Body of pancreas (tissue), 4 donors: ENCODE data around the gene GNL3. TPM values are rescaled to one million over a fixed set of nuclear protein-coding genes. Genes with fewer than 3 reads are reported as not detected.

Experiments used
- ATAC-seq: fragments of 150-250 bp; one replicate; pipeline ENCODE4 v1.9.1; 2016
- DNase-seq, 4 donors: peaks; one replicate each; pipeline ENCODE4 v3.0.0-alpha.2; 2019
- H3K27ac ChIP-seq, 4 donors: fragments of 200-600 bp; sonication (generic); 1 replicate in 3 of 4; 2 replicates in 1 of 4; pipeline versions ENCODE4 v1.5.1 to v1.6.1; 2016 to 2019; ENCODE audit warnings: mild to moderate bottlenecking in 1 of 4, mixed read lengths in 1 of 4, moderate library complexity in 1 of 4
- H3K27me3 ChIP-seq, 2 donors: fragments of 200-600 bp; sonication (generic); one replicate each; pipeline ENCODE4 v1.6.0; 2016; ENCODE audit warnings: mild to moderate bottlenecking in 1 of 2
- H3K36me3 ChIP-seq, 2 donors: fragments of 200-600 bp; sonication (generic); replicated peaks in 1 of 2; 2 replicates each; pipeline ENCODE4 v1.5.1; 2016; ENCODE audit warnings: low read depth in 2 of 2; ENCODE audit not compliant: insufficient read depth in 1 of 2
- H3K4me1 ChIP-seq: fragments of 200-600 bp; sonication (generic); one replicate; pipeline ENCODE4 v1.6.0; 2016
- H3K4me3 ChIP-seq, 2 donors: fragments of 200-600 bp; sonication (generic); 1 replicate in 1 of 2; 2 replicates in 1 of 2; pipeline ENCODE4 v1.5.1; 2016 to 2019
- H3K9me3 ChIP-seq, 3 donors: fragments of 200-600 bp; sonication (generic); 1 replicate in 2 of 3; 2 replicates in 1 of 3; pipeline ENCODE4 v1.5.1; 2016
- POLR2A ChIP-seq, 3 donors: fragments of 450-650 bp; IDR thresholded peaks; one replicate each; pipeline ENCODE4 v1.6.1; 2016; ENCODE audit warnings: antibody characterized with exemption in 3 of 3, mild to moderate bottlenecking in 2 of 3
- WGBS, 2 donors: methylation state at CpG; one replicate each; pipeline ENCODE4 v1.1.5; 2017; 5-methylcytosine and 5-hydroxymethylcytosine counted together
- intact Hi-C: fragments of 100-400 bp; cut with DNase I; formaldehyde crosslinking; loops from one replicate; pipeline ENCODE4 v1.15.1; 2023
- total RNA-seq, 2 donors: library from RNA; depleted of rRNA; stranded (reverse); fragments of >200 nt; gene quantifications; one replicate each; pipeline ENCODE4 v1.1.0, GENCODE V29; 2016
- TF ChIP-seq, protein P1 (sequence below), 7 experiments: fragments of 450-650 bp in 4 of 7; fragments of 200-600 bp in 3 of 7; sonication (generic) in 3 of 7; IDR thresholded peaks; one replicate each; pipeline ENCODE4 v1.5.1; 2016 to 2019; ENCODE audit warnings: antibody characterized with exemption in 7 of 7

The GNL3 gene
- total RNA-seq, 2 donors from 2014 or later = 46.2 to 122 TPM

DNA sequence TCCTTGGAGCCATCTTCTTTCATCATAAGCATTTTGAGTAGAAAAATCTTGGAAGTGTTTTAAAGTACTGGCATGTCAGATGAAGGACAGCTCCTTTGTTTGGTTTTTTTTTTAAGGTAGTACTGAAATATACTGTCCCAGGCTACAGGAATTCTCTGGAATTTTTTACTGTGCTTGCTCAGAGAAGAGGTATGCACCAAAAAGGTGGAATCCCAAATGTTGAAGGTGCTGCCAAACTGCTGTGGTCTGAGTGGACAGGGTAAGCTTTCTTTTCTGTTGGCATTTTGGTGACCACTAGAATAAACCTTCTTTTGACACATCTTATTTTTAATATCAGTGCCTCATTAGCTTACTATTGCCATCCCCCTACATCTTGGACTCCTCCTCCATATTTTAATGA, 7.2 kb downstream of the GNL3 start:
- no peak for DNase-seq
- Histone ChIP-seq H3K36me3 (peaks cover 28 to 52% of the 10 kb centered on the region in 2 donors), H3K27ac (no peak overlapping the region), H3K4me3 (no peak overlapping the region), H3K4me1 (peaks cover 21% of the 10 kb centered on the region), H3K9me3 (no peaks in the 10 kb centered on the region), H3K27me3 (no peaks in the 10 kb centered on the region)
- no peak for ATAC-seq
- TF ChIP-seq, protein P1, sequence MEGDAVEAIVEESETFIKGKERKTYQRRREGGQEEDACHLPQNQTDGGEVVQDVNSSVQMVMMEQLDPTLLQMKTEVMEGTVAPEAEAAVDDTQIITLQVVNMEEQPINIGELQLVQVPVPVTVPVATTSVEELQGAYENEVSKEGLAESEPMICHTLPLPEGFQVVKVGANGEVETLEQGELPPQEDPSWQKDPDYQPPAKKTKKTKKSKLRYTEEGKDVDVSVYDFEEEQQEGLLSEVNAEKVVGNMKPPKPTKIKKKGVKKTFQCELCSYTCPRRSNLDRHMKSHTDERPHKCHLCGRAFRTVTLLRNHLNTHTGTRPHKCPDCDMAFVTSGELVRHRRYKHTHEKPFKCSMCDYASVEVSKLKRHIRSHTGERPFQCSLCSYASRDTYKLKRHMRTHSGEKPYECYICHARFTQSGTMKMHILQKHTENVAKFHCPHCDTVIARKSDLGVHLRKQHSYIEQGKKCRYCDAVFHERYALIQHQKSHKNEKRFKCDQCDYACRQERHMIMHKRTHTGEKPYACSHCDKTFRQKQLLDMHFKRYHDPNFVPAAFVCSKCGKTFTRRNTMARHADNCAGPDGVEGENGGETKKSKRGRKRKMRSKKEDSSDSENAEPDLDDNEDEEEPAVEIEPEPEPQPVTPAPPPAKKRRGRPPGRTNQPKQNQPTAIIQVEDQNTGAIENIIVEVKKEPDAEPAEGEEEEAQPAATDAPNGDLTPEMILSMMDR (IDR thresholded peaks at IDR 0.05) = no peak
- no peak for TF ChIP-seq POLR2A (IDR thresholded peaks at IDR 0.05)
- intact Hi-C loops = no loop called here

DNA sequence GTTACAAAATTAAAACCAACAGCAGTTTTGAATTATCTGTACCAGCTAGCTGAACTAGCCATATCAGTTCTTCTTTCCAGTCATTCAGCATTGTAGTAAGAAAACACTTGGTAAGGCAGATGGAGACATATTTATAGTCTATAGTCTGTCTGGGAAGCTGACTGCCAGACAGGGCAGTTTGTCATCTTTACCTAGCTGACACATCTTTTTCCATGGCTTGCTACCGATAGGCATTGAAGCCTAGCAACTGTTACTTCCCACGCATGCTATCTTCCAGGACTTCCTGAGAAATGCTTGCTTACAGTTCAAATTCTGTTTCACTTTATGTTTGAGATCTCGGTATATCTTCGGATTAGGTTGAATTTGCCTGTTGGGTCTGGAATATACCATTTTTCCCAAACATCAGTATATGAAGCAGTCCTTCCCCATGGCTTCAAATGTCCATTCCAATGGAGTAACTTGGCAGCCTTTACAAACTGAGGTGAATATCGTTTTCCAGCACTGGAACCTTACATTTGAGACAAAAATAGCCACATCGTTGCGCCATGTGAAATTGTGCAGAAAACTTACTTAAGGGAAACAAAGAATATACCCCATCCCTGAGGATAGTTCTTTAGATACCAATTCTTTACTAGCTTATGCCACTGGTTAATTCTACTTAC, 8.8 kb downstream of the GNL3 start:
- WGBS, 2 donors = 45 to 60% methylated on average over 7 of the region's 7 CpGs
- Histone ChIP-seq H3K9me3 (no peaks in the 10 kb centered on the region), H3K27ac (no peak overlapping the region), H3K36me3 (peaks cover 21 to 43% of the 10 kb centered on the region in 2 donors), H3K27me3 (no peaks in the 10 kb centered on the region), H3K4me1 (peaks cover 6% of the 10 kb centered on the region), H3K4me3 (no peak overlapping the region)
- ATAC-seq = no peak
- TF ChIP-seq POLR2A (IDR thresholded peaks at IDR 0.05) = no peak
- TF ChIP-seq, protein P1 (IDR thresholded peaks at IDR 0.05) = no peak
- intact Hi-C loops = no loop called here
- no peak for DNase-seq

DNA sequence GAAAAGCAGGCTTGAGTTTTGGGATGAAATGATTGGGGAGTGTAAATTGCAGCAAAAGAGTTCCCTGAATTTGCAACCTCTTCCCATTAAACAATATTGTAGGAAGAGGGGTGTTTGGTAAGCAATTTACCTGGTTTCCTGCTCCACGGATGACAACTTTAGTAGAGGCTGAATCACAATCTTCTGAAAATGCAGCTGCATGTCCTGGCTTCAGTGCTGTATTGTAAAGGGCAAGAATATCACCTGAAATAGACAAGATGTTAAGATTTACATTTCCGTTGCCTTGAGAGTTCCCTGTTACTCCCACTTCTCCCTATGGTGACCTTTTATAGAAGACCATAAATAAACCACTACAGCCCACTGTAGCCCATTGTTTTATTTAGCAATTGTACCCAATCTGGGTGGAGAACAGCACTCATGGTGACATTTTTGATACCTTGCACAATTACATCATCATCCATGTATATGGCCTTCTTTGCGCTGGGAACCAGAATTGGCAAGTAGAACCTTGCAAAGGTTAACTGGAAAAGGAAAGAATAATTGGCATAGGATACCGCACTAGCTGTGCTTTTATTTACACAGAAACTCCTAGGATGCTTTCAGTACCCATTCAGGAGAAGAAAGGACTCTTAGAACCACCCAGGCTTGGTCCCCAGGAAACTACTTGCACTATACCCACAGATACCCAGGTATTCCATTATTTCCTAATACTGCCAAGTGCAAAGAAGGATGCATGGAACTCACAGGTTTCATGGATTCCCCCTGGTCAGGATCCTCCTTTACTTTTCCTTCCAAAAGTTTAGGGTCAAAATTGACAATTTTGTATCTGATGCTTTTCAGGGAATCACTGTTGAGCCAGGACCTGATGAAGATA, 10.2 kb downstream of the GNL3 start:
- 74 to 76% methylated on average over 4 of the region's 4 CpGs for WGBS, 2 donors
- TF ChIP-seq POLR2A (IDR thresholded peaks at IDR 0.05) = no peak
- TF ChIP-seq, protein P1 (IDR thresholded peaks at IDR 0.05) = no peak
- Histone ChIP-seq H3K27me3 (no peaks in the 10 kb centered on the region), H3K27ac (no peak overlapping the region), H3K9me3 (no peaks in the 10 kb centered on the region), H3K4me3 (no peak overlapping the region), H3K36me3 (peaks cover 11 to 38% of the 10 kb centered on the region in 2 donors), H3K4me1 (peaks cover 3% of the 10 kb centered on the region)
- no peak for DNase-seq
- intact Hi-C loops = no loop called here
- ATAC-seq = no peak

DNA sequence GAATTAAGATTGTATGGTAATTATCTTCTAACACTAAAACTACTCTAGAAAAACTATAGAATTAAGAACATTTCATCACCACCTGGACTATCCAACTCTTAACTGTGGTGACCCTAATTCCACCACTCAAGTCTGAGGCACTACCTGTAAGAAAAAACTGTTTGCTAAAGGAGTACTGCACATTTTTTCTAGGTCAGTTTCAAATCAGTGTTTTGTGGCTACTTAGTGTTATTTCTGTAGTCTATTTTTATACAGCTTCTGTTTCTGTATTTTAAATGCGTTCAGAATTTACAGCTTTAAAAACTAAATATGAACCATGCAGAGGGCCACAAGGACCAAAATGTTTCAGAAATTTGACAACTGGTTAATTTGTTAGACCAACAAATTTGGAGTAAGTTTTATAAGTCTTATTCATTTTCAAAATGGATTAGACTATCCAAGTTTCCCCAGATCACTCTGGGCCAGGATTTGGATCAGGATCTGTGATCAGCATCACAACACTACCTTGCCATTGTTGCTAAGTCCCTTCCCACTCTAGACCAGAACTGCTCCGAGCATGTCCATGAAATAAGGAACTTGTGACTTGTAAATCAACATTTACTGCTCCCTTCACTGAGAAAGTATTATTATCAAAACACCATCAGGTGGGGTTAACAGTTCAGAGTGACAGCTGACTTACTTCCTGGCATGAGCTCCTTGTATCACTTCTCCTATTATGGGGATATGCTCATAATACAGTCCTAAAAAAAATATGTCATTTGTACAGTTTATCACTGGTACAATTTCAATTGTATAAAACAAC, 11.2 kb downstream of the GNL3 start:
- intact Hi-C loops = no loop called here
- TF ChIP-seq, protein P1 (IDR thresholded peaks at IDR 0.05) = no peak
- no peak for TF ChIP-seq POLR2A (IDR thresholded peaks at IDR 0.05)
- no peaks in the 10 kb centered on the region for H3K9me3 ChIP-seq
- peaks cover 1% of the 10 kb centered on the region for H3K4me1 ChIP-seq
- no peak overlapping the region for H3K4me3 ChIP-seq
- DNase-seq (no peak), ATAC-seq (no peak)
- H3K36me3 ChIP-seq = peaks cover 11 to 36% of the 10 kb centered on the region in 2 donors
- H3K27ac ChIP-seq = no peak overlapping the region
- WGBS, 2 donors = 71 to 77% methylated on average over 2 of the region's 2 CpGs
- no peaks in the 10 kb centered on the region for H3K27me3 ChIP-seq
